Hematopoietic multipotent progenitor cell treated with erythropoietin and hydrocortisone succinate and interleukin-3 and kit ligand, for 17 days (in vitro differentiated cells): ENCODE measurements around the gene TADA2B.
"Not testable (repeated sequence)": the region's sequence is repeated elsewhere in the genome, so short reads cannot be mapped to it uniquely, and the experiment has no call there.

Experiments used
- DNase-seq: peaks from one replicate; pipeline ENCODE4 v3.0.0-alpha.2; 2015; ENCODE audit warnings: low spot score

Gene TADA2B

DNA sequence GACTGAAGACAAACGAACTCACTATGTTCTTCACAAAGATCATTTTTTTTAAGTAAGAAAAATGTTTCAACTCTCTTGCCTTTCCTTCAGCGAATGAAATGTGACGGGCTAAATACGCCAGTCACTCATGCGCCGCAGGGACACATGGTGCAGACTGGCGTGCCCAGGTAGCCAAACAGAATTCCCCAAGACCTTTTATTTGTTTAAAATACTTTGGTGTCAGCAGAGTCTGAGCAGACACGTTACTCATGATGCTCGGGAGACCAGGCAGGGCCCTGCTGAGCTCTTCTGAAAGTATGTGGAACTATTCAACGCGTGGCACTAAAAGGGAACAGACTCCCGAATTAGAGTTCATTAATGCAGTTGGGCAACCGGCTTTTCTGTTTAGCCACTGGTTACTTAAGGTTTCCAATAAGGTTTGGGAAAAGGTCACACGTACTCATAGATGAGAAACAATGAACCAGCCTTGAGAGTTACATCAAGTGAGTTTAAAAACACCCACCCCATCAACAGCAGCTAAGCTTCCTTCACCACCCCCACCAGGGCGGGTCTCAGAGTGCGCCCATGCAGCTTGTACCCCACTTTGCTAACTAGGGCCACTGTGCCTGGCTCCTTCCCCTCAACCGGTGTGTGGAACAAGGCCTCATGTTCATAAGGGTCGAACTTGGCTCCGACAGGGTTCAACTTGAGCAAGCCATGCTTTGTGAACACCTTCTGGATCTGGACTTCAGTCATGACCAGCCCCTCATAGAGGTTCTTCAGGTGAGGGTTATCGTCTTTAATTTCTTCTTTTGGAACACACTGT is 17.4 kb downstream of the TADA2B start:
- DNase-seq = no peak

DNA sequence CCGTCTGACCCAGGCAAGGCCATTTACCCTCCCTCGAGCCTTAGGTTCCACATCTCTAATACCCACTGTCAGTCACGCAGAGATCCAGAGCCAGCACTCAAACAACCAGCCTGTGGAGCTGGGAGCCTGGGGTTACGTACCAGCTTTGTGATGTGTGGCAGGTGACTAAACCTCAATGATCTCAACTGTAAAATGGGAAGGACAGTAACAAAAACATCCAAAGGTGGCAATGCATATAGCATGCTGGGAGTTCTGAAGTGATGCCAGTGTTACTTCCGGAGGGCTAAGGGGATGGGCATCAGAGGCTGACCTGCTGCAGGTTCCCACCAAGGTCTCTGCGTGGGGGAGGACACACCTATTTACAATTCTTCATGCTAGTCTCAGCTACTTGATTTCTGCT is 18.6 kb downstream of the TADA2B start:
- no peak for DNase-seq

DNA sequence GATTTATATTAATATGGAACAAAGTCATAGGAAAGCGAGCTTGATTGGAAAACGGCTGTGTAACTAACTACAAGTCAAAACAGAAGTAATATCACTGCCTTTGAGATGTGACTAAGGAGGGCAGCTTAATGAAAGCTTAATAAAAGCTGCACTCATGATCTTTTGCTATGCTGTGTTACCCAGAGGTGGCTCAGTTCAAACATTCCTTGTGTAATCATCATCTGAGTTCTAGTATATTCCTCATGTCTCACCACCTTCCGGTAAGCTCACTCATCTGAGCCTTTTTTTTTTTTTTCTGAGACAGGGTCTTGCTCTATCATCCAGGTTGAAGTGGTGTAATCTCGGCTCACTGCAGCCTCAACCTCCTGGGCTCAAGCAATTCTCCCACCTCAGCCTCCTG is 19.6 kb downstream of the TADA2B start:
- no peak for DNase-seq

DNA sequence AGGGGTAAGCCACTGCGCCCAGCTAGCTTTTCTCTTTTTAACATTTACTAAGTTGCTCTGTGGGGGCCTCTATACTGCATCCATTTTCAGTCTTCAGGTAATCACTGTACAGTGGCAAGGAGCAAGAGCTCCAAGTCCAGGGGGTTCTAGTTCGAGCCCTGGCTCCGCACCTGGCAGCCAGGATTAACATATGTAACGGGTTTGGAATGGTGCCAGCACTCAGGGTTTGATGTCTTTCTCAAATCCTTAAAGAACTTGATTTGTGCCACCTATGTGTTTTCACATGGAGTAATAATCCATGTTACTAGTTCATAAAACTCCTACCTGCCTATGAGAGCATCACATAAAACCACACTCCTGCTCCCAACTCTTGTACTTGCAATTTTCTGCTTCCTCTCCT is 20.2 kb downstream of the TADA2B start:
- DNase-seq = no peak

DNA sequence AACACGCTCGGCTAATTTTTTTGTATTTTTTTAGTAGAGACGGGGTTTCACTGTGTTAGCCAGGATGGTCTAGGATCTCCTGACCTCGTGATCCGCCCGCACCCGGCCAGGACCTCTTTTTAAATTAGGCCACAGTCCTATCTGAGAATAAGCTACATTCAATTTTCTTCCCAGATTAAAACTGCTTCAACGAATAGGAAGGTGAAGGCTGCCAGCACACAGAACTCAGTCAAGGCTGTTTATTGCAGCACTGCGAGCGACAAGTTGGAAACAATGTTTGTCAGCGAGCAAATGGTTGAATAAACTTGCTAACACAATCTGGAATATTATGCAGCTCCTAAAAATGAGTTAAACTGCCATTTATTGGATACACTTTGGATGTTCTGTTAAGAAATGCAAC is 22.8 kb downstream of the TADA2B start:
- DNase-seq = no peak

DNA sequence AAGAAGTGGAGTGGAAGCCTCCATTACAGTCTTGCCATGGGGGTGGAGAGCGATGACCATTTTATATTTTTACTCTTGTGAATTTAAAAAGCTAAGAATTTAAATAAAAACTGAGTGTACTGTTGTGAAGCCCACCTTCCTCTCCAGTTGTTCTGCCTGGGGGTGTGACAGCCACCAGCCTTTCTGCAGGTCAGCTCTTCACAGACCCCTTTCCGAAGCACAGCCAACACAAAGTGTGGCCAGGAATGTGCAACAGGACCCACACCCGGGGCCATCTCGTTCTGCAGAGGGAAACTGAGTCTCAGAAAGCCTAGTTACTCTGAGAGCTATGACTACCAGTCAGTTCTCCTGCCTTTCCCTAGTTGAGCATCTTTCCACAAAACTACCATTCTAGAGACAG is 23.3 kb downstream of the TADA2B start:
- DNase-seq = no peak

DNA sequence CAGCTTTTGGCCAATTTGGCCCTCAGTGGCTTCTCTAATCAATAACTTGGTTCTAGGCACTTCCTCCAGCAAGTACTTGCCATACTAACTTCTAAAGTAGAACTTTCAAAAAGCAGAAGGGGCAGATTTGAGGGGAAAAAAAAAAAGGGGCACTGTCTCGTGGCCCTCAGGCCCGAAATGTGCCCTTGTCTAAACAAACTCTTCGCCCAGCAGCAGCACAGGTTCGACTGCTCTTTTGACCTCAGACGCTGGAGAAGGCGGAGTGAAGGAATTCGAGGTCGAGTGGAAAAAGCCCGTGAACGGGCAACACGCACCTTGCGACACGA is 23.9 kb downstream of the TADA2B start:
- no peak for DNase-seq

DNA sequence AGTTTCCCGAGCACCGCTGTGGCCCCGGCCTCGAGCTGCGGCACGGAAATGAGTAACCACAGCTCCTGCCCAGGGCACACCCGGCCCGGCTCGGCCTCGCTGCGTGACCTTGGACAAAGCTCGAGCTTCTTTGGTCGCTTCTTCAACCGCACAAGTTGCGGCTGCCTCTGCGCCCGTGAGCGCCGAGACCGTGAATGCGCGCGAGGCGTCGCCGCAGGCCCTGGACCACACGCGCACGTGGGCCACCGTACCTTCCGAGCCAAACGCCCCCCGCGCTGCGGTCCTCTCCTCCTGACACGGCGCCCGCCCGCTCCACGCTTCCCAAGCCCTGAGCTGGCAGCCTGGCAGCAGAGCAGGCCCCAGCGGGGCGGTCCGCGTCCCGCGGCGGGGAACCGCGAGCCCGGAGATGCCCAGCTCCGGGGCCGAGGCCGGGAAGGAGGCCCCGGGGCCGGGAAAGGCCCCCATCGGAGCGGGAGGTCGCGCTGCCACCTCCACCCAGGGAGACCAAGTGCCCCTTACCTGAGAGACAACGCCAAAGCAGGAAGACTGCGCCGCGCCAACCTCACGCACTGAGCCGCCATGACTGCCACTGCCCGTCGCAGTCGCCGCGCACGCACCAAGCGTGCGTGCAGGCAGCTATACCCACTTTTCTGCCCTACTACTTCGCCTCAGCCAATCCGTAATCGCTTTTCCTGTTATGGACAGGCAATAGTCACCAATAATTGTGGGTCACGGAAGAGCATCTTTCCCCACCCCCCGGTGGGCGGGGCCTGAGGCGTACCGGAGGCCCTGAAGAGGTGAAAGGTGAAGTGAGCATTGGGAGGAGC is 24.5 kb downstream of the TADA2B start, which contains the start of gene GRPEL1:
Gene GRPEL1 (minus strand): TSS at position 613 of the 827 bp plus-strand sequence. CDS start 32 bp downstream, at position 581.
- DNase-seq = peak; percentile 100

DNA sequence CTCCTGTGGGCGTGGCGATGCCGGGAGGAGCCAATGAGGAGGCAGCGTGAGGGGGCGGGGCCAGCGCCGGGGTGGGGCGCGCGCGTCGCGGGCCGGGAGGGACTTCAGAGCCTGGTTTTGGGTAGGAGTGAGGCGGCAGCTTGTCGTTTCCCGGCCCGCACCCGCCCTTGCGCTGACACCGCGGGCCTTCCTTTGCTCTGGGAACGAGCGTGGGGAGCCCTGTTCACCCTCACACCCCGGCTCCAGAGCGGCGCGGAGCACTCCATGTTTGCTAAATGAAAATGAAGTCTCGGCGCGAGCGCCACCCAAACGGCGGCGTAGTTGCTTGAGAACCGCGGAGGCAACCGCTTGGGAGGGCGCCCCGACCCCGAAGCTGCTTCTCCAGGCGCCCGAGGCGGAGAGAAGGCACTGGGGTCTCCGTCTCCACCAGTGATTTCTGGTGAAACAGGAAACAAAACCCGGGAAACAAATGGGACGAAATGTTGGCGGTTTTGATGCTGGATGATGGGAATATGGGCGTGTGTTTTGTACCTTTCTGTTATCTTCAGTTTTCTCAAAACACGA is 25.2 kb downstream of the TADA2B start:
- no peak for DNase-seq

DNA sequence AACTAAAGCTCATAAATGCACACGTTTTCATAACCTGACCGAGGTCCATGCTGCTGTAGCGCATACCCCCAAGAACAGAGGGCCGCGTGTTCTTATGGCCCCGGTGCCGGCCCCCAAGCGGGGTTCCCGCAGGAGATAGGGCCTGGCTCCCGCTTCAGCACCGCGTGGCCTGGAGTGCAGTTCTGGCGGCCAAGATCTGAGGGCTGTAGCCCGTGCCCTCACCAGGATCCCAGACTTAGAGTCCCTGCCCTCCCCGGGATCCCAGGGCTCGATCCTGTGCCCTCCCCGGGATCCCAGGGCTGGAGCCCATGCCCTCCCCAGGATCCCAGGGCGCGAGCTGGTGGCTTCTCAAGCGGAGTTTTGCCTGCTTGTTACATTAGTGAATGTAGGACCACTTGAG is 25.7 kb downstream of the TADA2B start:
- no peak for DNase-seq

DNA sequence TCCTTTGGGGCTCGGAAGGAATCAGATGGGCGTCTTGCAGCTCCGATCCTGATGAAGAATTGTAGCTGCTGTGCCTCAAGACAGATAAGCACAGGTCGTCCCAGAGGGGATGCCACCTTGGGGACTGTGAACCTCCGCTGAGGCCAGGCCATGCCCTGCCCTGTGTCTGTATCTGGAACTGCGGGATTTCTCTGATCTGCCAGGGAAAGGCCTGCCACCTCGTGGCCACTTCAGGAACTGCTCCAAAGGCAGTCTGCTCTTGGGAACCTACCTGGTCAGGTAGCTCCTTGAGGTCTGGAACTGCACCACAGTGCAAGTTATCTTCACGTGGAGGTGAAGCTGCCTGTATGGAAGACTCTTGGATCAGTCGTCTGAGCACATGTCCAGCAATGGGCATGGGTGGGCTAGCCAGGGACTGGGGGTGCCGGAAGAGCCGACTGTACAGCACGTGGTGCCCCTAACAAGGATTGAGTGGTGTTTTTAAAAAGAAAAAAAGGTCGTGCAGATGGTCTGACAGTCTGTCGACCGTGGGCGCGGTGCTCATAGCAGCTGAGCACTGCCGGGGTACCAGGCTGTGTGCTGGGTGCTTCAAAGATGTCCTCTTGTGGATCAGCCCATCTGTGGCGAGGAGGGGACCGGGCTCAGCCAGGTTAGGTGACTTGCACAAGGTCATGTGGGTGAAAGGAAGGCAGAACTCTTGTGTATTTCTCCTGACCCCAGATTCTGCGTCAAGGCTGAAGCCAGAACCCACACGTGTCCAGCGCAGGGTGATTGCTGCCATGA is 27.7 kb downstream of the TADA2B start:
- peak; percentile 93 for DNase-seq

DNA sequence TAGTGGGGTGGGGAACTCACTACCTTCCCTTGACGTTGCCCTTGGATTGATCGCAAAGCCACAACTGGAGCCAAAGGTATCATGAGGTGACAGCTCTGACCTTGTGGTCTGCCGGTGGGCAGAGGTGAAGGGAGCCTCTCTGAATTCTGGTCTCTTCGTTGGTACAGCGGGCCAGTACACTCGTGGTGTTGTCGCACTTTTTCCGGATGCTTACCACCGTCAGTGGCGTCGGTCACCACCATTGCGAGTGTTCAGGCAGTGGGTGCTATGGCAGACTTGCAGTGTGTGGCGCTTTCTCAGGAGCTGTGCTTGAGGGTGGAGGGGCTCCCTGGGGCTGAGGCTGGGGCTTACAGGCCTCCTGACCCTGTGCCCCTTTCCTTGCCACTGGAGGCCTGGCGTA is 29.9 kb downstream of the TADA2B start:
- DNase-seq = no peak

DNA sequence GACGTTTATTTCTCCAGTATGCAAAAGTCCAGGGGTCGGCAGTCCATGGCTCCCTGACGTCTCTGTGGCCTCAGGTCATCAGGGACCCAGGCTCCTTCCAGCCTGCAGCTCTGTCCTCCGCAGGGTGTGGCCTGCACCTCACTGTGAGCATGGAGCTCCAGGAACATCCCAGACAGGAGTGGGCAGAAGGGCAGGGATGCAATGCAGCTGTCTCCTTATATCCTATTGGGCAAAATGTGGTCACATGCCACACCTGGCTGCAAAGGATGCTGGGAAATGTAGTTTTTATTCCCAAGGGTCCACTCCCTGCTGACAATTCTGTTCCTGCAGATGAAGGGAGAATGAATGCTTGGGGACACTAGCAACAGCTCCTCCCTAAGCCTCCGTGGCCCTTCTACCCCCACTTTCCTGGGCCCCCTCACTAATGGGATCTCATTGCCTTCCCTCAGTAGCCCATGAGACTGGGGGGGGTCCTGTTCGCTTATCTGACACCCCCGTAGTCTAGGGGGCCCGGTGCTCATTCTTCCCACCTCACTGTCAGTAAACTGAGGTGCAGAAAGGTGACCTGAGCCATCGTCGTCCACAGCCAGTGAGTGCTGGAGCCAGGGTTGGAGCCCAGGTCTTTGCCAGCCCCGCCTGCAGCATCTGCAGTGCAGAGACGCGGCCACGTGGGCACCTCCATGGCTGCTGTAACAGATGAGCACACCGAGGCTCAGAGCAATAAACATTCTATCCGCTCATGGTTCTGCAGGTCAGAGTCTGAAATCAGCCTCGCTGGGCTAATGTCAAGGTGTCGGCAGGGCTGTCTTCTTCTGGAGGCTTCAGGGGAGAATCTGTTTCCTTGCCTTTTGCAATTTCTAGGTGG is 30.6 kb downstream of the TADA2B start:
- peak; percentile 35 for DNase-seq

DNA sequence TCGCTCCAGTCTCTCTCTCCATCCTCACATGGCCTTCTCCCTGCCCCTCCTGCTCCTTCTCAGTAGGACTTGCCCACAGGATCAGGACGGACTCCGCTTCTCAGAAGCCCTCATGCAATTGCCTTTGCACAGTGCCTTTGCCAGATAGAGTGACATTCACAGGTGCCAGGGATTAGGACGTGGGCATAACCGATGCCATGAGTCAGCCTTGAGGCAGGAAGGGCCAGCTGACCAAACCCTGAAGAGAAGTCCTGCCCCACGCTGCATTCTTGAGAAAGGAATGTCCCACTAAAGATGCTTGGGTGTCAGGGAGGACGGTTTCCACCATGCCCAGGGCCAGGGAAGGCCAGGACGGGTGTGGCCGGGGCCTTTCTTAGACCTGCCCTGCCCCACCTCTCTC is 31.3 kb downstream of the TADA2B start:
- no peak for DNase-seq

DNA sequence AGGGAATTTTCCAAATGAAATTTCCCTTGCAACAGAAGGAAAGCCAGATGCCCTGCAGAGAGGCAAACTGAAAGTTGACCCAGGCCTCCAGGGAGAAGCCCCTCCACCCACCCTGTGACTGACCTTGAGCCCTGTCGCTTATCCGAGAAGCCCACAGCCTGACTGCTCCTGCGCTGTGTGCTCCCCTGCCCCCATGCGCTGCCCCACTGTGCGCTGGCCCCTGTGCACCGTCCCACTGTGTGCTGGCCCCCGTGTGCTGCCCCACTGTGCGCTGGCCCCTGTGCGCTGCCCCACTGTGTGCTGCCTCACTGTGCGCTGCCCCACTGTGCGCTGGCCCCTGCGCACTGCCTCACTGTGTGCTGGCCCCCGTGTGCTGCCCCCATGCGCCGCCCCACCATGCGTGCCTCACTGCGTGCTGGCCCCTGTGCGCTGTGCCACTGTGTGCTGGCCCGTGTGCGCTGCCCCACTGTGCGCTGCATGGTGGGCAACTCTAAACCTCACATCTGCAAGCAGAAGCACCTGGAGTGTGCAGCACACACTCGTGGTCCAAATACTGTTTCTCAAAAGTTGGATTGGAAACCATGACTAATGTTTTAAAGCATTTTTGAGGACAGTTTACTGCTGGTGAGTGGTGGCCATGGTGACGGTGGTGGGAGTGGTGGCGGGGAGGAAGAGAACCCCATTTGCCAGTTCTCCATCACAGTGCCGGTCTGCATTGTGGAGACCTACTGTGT is 33.0 kb downstream of the TADA2B start:
- no peak for DNase-seq

DNA sequence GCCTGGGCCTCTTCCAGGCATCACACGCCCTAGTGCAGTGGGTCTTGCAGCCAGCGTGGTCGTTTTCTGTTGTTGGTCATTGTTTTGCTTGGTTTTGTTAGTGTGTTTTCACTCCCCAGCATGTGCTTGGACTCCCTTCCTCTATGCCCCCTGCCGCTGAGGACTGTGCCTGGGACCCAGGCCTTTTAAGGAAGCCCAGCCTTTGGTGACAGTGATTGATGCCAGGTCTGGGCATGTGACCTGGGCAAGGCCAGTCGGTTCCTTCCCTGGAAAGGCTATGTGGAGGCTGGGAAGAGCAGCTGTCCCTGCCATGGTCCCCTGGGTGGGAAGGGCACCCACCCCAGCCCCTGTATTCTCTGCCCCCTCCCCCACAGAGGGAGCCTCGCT is 33.5 kb downstream of the TADA2B start:
- DNase-seq = no peak

DNA sequence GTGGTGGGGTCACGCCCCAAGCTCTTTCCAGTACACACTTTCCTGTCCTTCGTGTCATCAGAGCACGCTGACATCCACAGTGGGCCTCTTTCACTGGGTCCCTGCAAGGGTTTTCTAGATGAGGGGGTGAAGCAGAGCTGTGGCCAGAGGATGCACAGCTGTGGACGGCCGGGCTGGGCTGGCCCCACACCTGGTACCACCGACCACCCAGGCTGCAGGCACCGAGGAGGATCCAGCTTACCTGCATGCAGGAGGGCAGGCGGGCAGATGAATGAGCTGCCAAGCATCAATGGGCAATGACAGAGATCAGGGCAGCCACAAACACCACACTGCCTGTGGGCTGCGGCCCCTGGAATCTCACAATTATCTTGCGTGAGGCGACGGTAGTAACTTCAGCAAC is 34.2 kb downstream of the TADA2B start:
- no peak for DNase-seq

DNA sequence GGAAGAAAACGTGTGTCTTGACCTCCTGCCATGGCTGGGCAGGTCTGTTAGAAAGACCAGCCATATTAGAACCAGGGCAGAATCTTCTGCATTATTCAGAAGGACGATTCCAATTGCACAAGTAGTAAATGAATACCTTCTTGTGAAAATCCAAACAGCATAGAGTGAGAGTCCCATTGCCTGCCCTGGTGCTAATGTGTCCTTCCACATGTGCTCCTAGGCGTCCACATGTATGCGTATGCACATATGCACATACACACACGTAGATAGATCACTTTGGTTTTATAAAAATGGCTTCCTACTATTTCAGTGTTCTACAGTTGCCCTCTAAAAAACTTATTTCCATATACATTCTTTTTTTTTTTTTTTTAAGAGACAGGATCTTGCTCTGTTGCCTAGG is 34.9 kb downstream of the TADA2B start:
- no peak for DNase-seq

DNA sequence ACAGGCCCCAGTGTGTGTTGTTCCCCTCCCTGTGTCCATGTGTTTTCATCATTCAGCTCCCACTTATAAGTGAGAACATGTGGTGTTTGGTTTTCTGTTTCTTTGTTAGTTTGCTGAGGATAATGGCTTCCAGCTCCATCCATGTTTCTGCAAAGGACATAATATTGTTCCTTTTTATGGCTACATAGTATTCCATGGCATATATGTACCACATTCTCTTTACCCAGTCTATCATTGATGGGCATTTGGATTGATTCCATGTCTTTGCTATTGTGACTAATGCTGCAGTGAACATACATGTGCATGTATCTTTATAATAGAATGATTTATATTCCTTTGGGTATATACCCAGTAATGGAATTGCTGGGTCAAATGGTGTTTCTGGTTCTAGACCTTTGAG is 36.3 kb downstream of the TADA2B start:
- DNase-seq = not testable (repeated sequence)

DNA sequence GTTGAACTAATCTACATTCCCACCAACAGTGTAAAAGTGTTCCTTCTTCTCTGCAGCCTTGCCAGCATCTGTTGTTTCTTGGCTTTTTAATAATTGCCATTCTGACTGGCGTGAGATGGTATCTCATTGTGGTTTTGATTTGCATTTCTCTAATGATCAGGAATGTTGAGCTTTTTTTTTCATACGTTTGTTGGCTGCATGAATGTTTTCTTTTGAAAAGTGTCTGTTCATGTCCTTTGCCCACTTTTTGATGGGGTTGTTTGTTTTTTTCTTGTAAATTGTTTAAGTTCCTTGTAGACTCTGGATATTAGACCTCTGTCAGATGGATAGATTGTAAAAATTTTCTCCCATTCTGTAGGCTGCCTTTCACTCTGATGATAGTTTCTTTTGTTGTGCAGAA is 36.7 kb downstream of the TADA2B start:
- not testable (repeated sequence) for DNase-seq
